Heart right ventricle (tissue), 16 donors: ENCODE results near the gene PREPL. TPM values are rescaled to one million over a fixed set of nuclear protein-coding genes. Genes with fewer than 3 reads are reported as not detected.

ENCODE experiments used
- ATAC-seq, 8 donors: fragments of 200-7000 bp; cut with Tn5 transposase; one replicate each; pipeline ENCODE4 v1.9.1; 2020; ENCODE audit warnings: mild to moderate bottlenecking in 8 of 8, moderate library complexity in 8 of 8, moderate number of reproducible peaks in 1 of 8
- DNase-seq, 2 donors: peaks; one replicate each; pipeline ENCODE4 v3.0.0-alpha.2; 2020
- H3K27ac ChIP-seq, 10 donors: fragments of 200-600 bp; sonication (generic) in 2 of 10; one replicate each; pipeline versions ENCODE4 v1.5.0 to v1.8.0; 2020 to 2022; ENCODE audit warnings: mild to moderate bottlenecking in 3 of 10
- H3K27me3 ChIP-seq, 7 donors: fragments of 200-600 bp; one replicate each; pipeline ENCODE4 v1.8.0; 2021 to 2022; ENCODE audit warnings: mild to moderate bottlenecking in 2 of 7
- H3K36me3 ChIP-seq, 9 donors: fragments of 200-600 bp; sonication (generic) in 1 of 9; one replicate each; pipeline versions ENCODE4 v1.5.0 to v1.8.0; 2020 to 2022; ENCODE audit warnings: mild to moderate bottlenecking in 2 of 9
- H3K4me1 ChIP-seq, 9 donors: fragments of 200-600 bp; sonication (generic) in 1 of 9; one replicate each; pipeline versions ENCODE4 v1.5.0 to v1.8.0; 2020 to 2022; ENCODE audit warnings: mild to moderate bottlenecking in 4 of 9
- H3K4me3 ChIP-seq, 10 donors: fragments of 200-600 bp; sonication (generic) in 2 of 10; one replicate each; pipeline versions ENCODE4 v1.5.0 to v1.8.0; 2020 to 2022; ENCODE audit warnings: mild to moderate bottlenecking in 7 of 10, moderate library complexity in 2 of 10
- H3K9me3 ChIP-seq, 11 donors: fragments of 200-600 bp in 10 of 11; sonication (generic) in 2 of 11; one replicate each; pipeline versions ENCODE4 v1.5.0 to v1.8.0; 2013 to 2022; ENCODE audit warnings: mild to moderate bottlenecking in 2 of 11, control low read depth in 1 of 11, moderate library complexity in 1 of 11
- CTCF ChIP-seq, 9 donors: fragments of 200-600 bp; sonication (generic) in 2 of 9; IDR thresholded peaks; one replicate each; pipeline versions ENCODE4 v1.5.0 to v1.8.0; 2021 to 2022; ENCODE audit warnings: antibody characterized with exemption in 9 of 9, mild to moderate bottlenecking in 5 of 9, moderate library complexity in 1 of 9
- WGBS, 2 donors: extraction: QIAGEN DNeasy Blood & Tissue Kit; methylation state at CpG; one replicate each; pipeline ENCODE4 v1.1.7; 2013; ENCODE audit warnings: inconsistent platforms in 1 of 2; 5-methylcytosine and 5-hydroxymethylcytosine counted together
- intact Hi-C, 10 donors: fragments of 100-400 bp; cut with DNase I; formaldehyde crosslinking; loops; one replicate each; pipeline versions ENCODE4 v1.11.1 to v1.14.2; 2022
- polyA plus RNA-seq, 2 donors: library from polyadenylated mRNA; stranded (reverse); fragments of 200-250 nt; gene quantifications; one replicate each; pipeline ENCODE4 v1.2.3, GENCODE V29; 2013
- total RNA-seq, 10 donors: library from RNA; stranded (reverse); fragmentation: NEBNext Ultra II Directional in 3 of 10; extraction: Animal tissue kit (Norgen Biotek cat#: 25700) in 3 of 10; gene quantifications; one replicate each; pipeline versions ENCODE4 v1.2.1 to v1.2.4, GENCODE V29; 2021 to 2023
- donor health status: Arrhythmogenic right ventricular cardiomyopathy.
- donor health status: ischemic (EF 13 %, LVEDD 7.1; RV severe dilation, severe dysfunction).
- donor health status: healthy with polysubstance abuse.
- donor health status: DM: no; HTN: yes; CAD: no.
- donor health status: DM: no; HTN: no; CAD: no.
- donor health status: ischemic (EF 25% LVEDD 6.9; RV normal size, moderate dysfunction).
- donor health status: ischemic (EF 25% LVEDD 5.7; RV mildly dilated, moderate dysfunction).
- donor health status: healthy.
- donor health status: DM: yes; HTN: yes; CAD: no.
- donor health status: Ischemic cardiomyopathy.
- donor health status: ischemic (EF 35%, LVEDD 5.7; RV mildly dilated, moderate dysfunction).
- donor health status: nonischemic (EF 11% LVEDD 7.7; RV severe dilation, severe dysfunction).
- donor health status: DM: yes; HTN: yes; CAD: no.
- donor health status: PGD.
- donor health status: ischemic (EF 29% LVEDD 5.4; RV normal size, mild dysfunction).
- donor health status: nonischemic (EF 23%, LVEDD 6.1; RV moderate dilation, normal function).

Gene PREPL
- total and polyA plus RNA-seq, 12 donors, result 8.5 to 132 (median 90.9) TPM

DNA sequence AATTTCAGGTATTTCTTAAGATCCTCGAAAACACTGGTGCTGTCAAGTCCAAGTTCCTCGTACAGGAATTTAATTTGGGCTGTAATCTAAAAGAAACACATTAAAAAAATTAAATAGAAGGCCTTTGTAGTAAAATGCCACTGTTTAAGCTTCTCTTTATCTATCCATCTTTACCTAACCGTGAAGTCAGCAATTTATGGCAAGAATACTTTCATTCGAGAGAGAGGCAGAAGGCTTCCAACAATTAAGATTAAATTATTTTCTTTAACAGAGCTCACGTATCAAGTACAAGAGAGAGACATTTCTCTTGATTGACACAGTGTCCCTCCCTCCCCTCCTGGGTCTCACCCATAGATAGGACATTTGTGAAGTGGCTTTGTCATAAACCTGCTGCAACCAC, 39.9 kb downstream of the PREPL start:
- intact Hi-C loops, result no loop called here
- H3K4me1 ChIP-seq, result peaks cover 0 to 20% (median 8%) of the 10 kb centered on the region in 9 donors
- 89 to 96% methylated on average over 5 of the region's 5 CpGs for WGBS, 2 donors
- no peak for TF ChIP-seq CTCF (IDR thresholded peaks at IDR 0.05)
- ATAC-seq (no peak), DNase-seq (no peak)
- H3K27ac ChIP-seq, result no peak overlapping the region
- H3K36me3 ChIP-seq, result peaks cover 0 to 100% (median 48%) of the 10 kb centered on the region in 9 donors
- H3K9me3 ChIP-seq, result no peaks in the 10 kb centered on the region
- H3K4me3 ChIP-seq, result no peak overlapping the region
- H3K27me3 ChIP-seq, result no peaks in the 10 kb centered on the region

- Histone ChIP-seq H3K9me3 (no peaks in the 10 kb centered on the region), H3K36me3 (peaks cover 0 to 100% (median 48%) of the 10 kb centered on the region in 9 donors), H3K27me3 (no peaks in the 10 kb centered on the region), H3K4me3 (no peak overlapping the region), H3K27ac (no peak overlapping the region), H3K4me1 (peaks cover 0 to 15% (median 6%) of the 10 kb centered on the region in 9 donors)
- DNase-seq, result no peak
- intact Hi-C loops, result no loop called here
- WGBS, 2 donors, result 80 to 86% methylated on average over 1 of the region's 1 CpG
- no peak for TF ChIP-seq CTCF (IDR thresholded peaks at IDR 0.05)
- ATAC-seq, result no peak
Measured at GRCh38 chr2:44320832-44321231, 40.5 kb downstream of the PREPL start.

DNA sequence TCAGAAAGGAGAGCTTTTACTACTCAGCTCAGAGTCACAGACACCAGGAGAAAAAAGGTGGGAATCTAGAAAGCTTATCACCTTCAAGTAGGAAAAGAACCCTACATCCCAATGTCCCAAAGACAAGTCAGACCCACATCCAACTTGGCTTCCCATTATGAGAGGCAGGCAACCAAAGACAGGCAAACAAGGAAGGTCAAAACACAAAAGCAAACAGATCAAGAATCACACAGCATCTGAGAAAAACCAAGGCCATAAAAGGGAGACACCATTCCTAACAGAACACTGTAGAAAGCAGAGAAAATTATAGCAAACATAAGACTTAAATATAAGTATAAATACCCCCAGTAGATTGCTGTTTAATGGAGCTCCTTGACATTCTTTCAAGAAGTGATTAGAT, 45.3 kb downstream of the PREPL start:
- no peak for TF ChIP-seq CTCF (IDR thresholded peaks at IDR 0.05)
- intact Hi-C loops, result no loop called here
- ATAC-seq (no peak), DNase-seq (no peak)
- Histone ChIP-seq H3K36me3 (peaks cover 0 to 99% (median 47%) of the 10 kb centered on the region in 9 donors), H3K4me1 (no peaks in the 10 kb centered on the region), H3K27me3 (no peaks in the 10 kb centered on the region), H3K9me3 (peaks cover 0 to 17% (median 9%) of the 10 kb centered on the region in 11 donors), H3K27ac (no peak overlapping the region), H3K4me3 (no peak overlapping the region)

GRCh38 chr2:44314362-44314761, 46.9 kb downstream of the PREPL start:
- no peak overlapping the region for H3K4me3 ChIP-seq
- H3K9me3 ChIP-seq, result peaks cover 0 to 33% (median 25%) of the 10 kb centered on the region in 11 donors
- H3K36me3 ChIP-seq, result peaks cover 0 to 88% (median 45%) of the 10 kb centered on the region in 9 donors
- DNase-seq, result no peak
- H3K27ac ChIP-seq, result no peak overlapping the region
- ATAC-seq, result no peak
- H3K4me1 ChIP-seq, result no peaks in the 10 kb centered on the region
- intact Hi-C loops, result no loop called here
- no peak for TF ChIP-seq CTCF (IDR thresholded peaks at IDR 0.05)
- H3K27me3 ChIP-seq, result no peaks in the 10 kb centered on the region
